ENCODE data around the gene SIRPA.

- no peak for TF ChIP-seq EZH2 (IDR thresholded peaks at IDR 0.05; ENCODE audit: low read length, unreplicated experiment)
- TF ChIP-seq CTCF (conservative IDR thresholded peaks at IDR 0.05; ENCODE audit: low read depth, low read length): no peak
Measured at GRCh38 chr20:1861996-1862662, 33.1 kb upstream of the SIRPA start.

Measured in PC-3 (cell line).